ENCODE results near the gene FUCA2.

FUCA2 gene

GRCh38 chr6:143457563-143458359 lies 53.8 kb downstream of the FUCA2 start:
- peaks cover 0 to 9% of the 10 kb centered on the region in 2 experiments for H3K4me1 ChIP-seq (ENCODE audit: control insufficient read depth in 1 of 2, insufficient read depth in 1 of 2, low read depth in 1 of 2, low read length in 1 of 2)
- H3K27me3 ChIP-seq, result no peaks in the 10 kb centered on the region
- peaks cover 3% of the 10 kb centered on the region for H3K36me3 ChIP-seq
- H3K9me3 ChIP-seq, result no peaks in the 10 kb centered on the region
- no peak overlapping the region for H3K27ac ChIP-seq
- H3K4me3 ChIP-seq (ENCODE audit: low read depth in 1 of 2, low read length in 1 of 2), result no peak overlapping the region
- TF ChIP-seq, protein P1, sequence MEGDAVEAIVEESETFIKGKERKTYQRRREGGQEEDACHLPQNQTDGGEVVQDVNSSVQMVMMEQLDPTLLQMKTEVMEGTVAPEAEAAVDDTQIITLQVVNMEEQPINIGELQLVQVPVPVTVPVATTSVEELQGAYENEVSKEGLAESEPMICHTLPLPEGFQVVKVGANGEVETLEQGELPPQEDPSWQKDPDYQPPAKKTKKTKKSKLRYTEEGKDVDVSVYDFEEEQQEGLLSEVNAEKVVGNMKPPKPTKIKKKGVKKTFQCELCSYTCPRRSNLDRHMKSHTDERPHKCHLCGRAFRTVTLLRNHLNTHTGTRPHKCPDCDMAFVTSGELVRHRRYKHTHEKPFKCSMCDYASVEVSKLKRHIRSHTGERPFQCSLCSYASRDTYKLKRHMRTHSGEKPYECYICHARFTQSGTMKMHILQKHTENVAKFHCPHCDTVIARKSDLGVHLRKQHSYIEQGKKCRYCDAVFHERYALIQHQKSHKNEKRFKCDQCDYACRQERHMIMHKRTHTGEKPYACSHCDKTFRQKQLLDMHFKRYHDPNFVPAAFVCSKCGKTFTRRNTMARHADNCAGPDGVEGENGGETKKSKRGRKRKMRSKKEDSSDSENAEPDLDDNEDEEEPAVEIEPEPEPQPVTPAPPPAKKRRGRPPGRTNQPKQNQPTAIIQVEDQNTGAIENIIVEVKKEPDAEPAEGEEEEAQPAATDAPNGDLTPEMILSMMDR (IDR thresholded peaks at IDR 0.05), result no peak

DNA sequence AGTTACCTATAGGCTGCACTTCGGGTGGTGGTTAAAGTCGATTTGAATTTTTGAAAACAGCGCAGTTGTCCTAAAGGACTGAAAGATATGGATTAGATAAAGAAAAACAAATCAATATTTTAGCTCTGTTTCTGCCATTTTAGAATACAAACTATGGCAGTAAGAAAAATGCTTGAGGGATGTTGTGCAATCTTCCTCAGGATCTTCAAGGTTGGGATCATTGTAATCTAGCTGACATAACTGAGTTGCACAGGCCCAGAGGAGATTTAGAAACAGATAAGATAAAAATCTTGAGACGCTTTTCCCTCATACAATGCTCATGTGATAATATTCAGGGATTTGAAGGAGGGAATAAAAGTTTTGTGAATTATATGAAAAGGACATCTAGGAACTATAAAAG lies 60.0 kb downstream of the FUCA2 start:
- Histone ChIP-seq H3K4me1 (ENCODE audit: control insufficient read depth in 1 of 2, insufficient read depth in 1 of 2, low read depth in 1 of 2, low read length in 1 of 2) (peaks cover 16 to 23% of the 10 kb centered on the region in 2 experiments), H3K27ac (peak overlapping the region; percentile 78), H3K27me3 (no peaks in the 10 kb centered on the region), H3K9me3 (no peaks in the 10 kb centered on the region), H3K36me3 (no peaks in the 10 kb centered on the region), H3K4me3 (ENCODE audit: low read depth in 1 of 2, low read length in 1 of 2) (peak overlapping the region; percentile 67 to 74)
- TF ChIP-seq, protein P1 (IDR thresholded peaks at IDR 0.05), result no peak

- Histone ChIP-seq H3K27ac (peak within 1 kb of the TSS; percentile 78), H3K4me3 (ENCODE audit: low read depth in 1 of 2, low read length in 1 of 2) (peak within 1 kb of the TSS; percentile 67 to 74), H3K36me3 (no peaks in the 10 kb centered on the region), H3K27me3 (no peaks in the 10 kb centered on the region), H3K9me3 (no peaks in the 10 kb centered on the region), H3K4me1 (ENCODE audit: control insufficient read depth in 1 of 2, insufficient read depth in 1 of 2, low read depth in 1 of 2, low read length in 1 of 2) (peaks cover 16 to 21% of the 10 kb centered on the region in 2 experiments)
- TF ChIP-seq, protein P1 (IDR thresholded peaks at IDR 0.05), result no peak
Measured at GRCh38 chr6:143450453-143451371, 60.8 kb downstream of the FUCA2 start, which contains the start of the genes ADAT2 and PEX3. TSS of gene ADAT2 (minus strand) at chr6:143450695. CDS start at chr6:143450658, 37 bp downstream. TSS of gene PEX3 (plus strand) at chr6:143450805. CDS start at chr6:143451043, 238 bp downstream.

DNA sequence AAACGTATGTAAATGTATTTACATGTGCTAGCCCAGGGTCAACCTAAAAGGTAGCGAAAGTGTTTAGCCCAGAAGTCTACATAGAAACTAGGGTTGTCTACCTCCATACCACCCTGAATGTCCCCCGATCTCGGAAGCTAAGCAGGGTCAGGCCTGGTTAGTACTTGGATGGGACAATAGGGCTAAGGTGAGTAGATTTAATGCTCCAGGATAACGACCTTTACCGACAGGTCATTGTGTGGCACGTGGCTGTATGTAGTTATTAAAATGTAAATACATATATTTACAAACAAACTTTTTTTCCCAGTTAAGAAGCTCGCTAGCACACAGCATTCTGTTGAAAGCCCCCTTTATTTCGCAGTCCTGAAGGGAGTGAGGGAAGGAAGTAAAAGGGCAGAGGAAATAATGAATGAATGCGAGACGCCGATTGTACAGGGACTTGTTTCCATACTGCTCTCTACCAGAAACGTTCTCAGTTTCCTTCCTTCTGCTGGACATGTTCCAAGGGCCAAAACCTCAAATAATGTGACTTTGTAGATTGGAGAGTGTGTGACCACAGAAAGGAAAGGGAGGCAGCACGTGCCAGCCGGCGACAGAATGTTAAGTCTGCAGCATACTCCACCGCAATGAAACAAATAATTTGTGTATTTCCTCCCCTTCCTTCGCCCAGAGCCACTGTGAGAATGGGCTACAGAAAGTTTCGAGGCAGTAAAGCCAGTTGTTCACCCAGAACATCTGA lies 61.6 kb downstream of the FUCA2 start:
- no peaks in the 10 kb centered on the region for H3K36me3 ChIP-seq
- TF ChIP-seq, protein P1 (IDR thresholded peaks at IDR 0.05), result no peak
- no peaks in the 10 kb centered on the region for H3K9me3 ChIP-seq
- H3K4me3 ChIP-seq (ENCODE audit: low read depth in 1 of 2, low read length in 1 of 2), result peak overlapping the region; percentile 67 to 74
- H3K27ac ChIP-seq, result peak overlapping the region; percentile 78
- H3K4me1 ChIP-seq (ENCODE audit: control insufficient read depth in 1 of 2, insufficient read depth in 1 of 2, low read depth in 1 of 2, low read length in 1 of 2), result peaks cover 16 to 21% of the 10 kb centered on the region in 2 experiments
- H3K27me3 ChIP-seq, result no peaks in the 10 kb centered on the region

Data from neutrophil (primary cell).